Lower leg skin (tissue), 3 donors: ENCODE data around the gene MEOX1.

Experiments
- CTCF ChIP-seq, 3 donors: fragments of 450-650 bp; IDR thresholded peaks; one replicate each; pipeline ENCODE4 v1.5.1; 2016; ENCODE audit warnings: antibody characterized with exemption in 3 of 3, mild to moderate bottlenecking in 3 of 3, moderate library complexity in 2 of 3
- POLR2A ChIP-seq, 2 donors: fragments of 450-650 bp; IDR thresholded peaks; one replicate each; pipeline ENCODE4 v1.6.1; 2016 to 2017; ENCODE audit warnings: antibody characterized with exemption in 2 of 2, mild to moderate bottlenecking in 1 of 2, moderate library complexity in 1 of 2

- TF ChIP-seq CTCF (IDR thresholded peaks at IDR 0.05) (no peak), POLR2A (IDR thresholded peaks at IDR 0.05) (no peak)
Measured at GRCh38 chr17:43612515-43612914, 49.2 kb downstream of the MEOX1 start.
